Upper lobe of right lung (tissue), 1 donor: ENCODE data around the gene OPCML. TPM values are rescaled to one million over a fixed set of nuclear protein-coding genes. Genes with fewer than 3 reads are reported as not detected.

Source experiments
- ATAC-seq: fragments of 200-7000 bp; cut with Tn5 transposase; one replicate; pipeline ENCODE4 v1.9.1; 2020; ENCODE audit warnings: mild to moderate bottlenecking, moderate library complexity
- DNase-seq: peaks from one replicate; pipeline ENCODE4 v3.0.0-alpha.2; 2020
- H3K27ac ChIP-seq: fragments of 200-600 bp; one replicate; pipeline ENCODE4 v1.8.0; 2022
- H3K27me3 ChIP-seq: fragments of 200-600 bp; one replicate; pipeline ENCODE4 v1.8.0; 2022; ENCODE audit warnings: mild to moderate bottlenecking
- H3K36me3 ChIP-seq: fragments of 200-600 bp; one replicate; pipeline ENCODE4 v1.8.0; 2022
- H3K4me1 ChIP-seq: fragments of 200-600 bp; one replicate; pipeline ENCODE4 v1.8.0; 2022
- H3K4me3 ChIP-seq: fragments of 200-600 bp; one replicate; pipeline ENCODE4 v1.8.0; 2022; ENCODE audit warnings: mild to moderate bottlenecking
- H3K9me3 ChIP-seq: fragments of 200-600 bp; one replicate; pipeline ENCODE4 v1.8.0; 2022
- CTCF ChIP-seq: fragments of 200-600 bp; IDR thresholded peaks from one replicate; pipeline ENCODE4 v1.8.0; 2022; ENCODE audit warnings: antibody characterized with exemption
- intact Hi-C: fragments of 100-400 bp; cut with DNase I; formaldehyde crosslinking; loops from one replicate; pipeline ENCODE4 v1.11.0; 2022
- total RNA-seq: library from RNA; stranded (reverse); fragmentation: NEBNext Ultra II Directional; extraction: Animal tissue kit (Norgen Biotek cat#: 25700); gene quantifications from one replicate; pipeline ENCODE4 v1.2.1, GENCODE V29; 2021
- donor health status: DM: no; HTN: yes; CAD: no; lungs with severe emphysema.

Gene OPCML
- total RNA-seq, 1 donor from 2014 or later: not detected

GRCh38 chr11:132410383-132410782, 1121.9 kb downstream of the OPCML start:
- Histone ChIP-seq H3K4me3 (no peak overlapping the region), H3K36me3 (no peaks in the 10 kb centered on the region), H3K9me3 (no peaks in the 10 kb centered on the region), H3K27me3 (peaks cover 11% of the 10 kb centered on the region), H3K27ac (no peak overlapping the region), H3K4me1 (no peaks in the 10 kb centered on the region)
- no peak for ATAC-seq
- intact Hi-C loops: no loop called here
- DNase-seq: no peak
- TF ChIP-seq CTCF: no peak

GRCh38 chr11:132409573-132410355, 1122.5 kb downstream of the OPCML start:
- ATAC-seq: no peak
- intact Hi-C loops: no loop called here
- DNase-seq: no peak
- Histone ChIP-seq H3K36me3 (no peaks in the 10 kb centered on the region), H3K9me3 (no peaks in the 10 kb centered on the region), H3K27me3 (peaks cover 11% of the 10 kb centered on the region), H3K27ac (no peak overlapping the region), H3K4me3 (no peak overlapping the region), H3K4me1 (no peaks in the 10 kb centered on the region)
- no peak for TF ChIP-seq CTCF

GRCh38 chr11:132408877-132409276, 1123.4 kb downstream of the OPCML start:
- Histone ChIP-seq H3K9me3 (no peaks in the 10 kb centered on the region), H3K27ac (no peak overlapping the region), H3K36me3 (no peaks in the 10 kb centered on the region), H3K4me1 (no peaks in the 10 kb centered on the region), H3K4me3 (no peak overlapping the region), H3K27me3 (peaks cover 17% of the 10 kb centered on the region)
- DNase-seq: no peak
- no peak for TF ChIP-seq CTCF
- intact Hi-C loops: no loop called here
- no peak for ATAC-seq

GRCh38 chr11:132405728-132406127, 1126.6 kb downstream of the OPCML start:
- TF ChIP-seq CTCF: no peak
- Histone ChIP-seq H3K9me3 (no peaks in the 10 kb centered on the region), H3K27me3 (peaks cover 15% of the 10 kb centered on the region), H3K27ac (no peak overlapping the region), H3K36me3 (no peaks in the 10 kb centered on the region), H3K4me3 (no peak overlapping the region), H3K4me1 (no peaks in the 10 kb centered on the region)
- intact Hi-C loops: no loop called here
- ATAC-seq (no peak), DNase-seq (no peak)

- Histone ChIP-seq H3K9me3 (no peaks in the 10 kb centered on the region), H3K4me1 (no peaks in the 10 kb centered on the region), H3K27ac (no peak overlapping the region), H3K4me3 (no peak overlapping the region), H3K36me3 (no peaks in the 10 kb centered on the region), H3K27me3 (peaks cover 15% of the 10 kb centered on the region)
- intact Hi-C loops: no loop called here
- DNase-seq (no peak), ATAC-seq (peak; percentile 41)
- no peak for TF ChIP-seq CTCF
These were observed 1130.1 kb downstream of the OPCML start for GRCh38 chr11:132402071-132402684.
